Measurements from ENCODE around the gene WAPL. TPM values are rescaled to one million over a fixed set of nuclear protein-coding genes. Genes with fewer than 3 reads are reported as not detected.
A peak's percentile ranks its signal among the peaks of the same experiment; 100 is the strongest.

WAPL gene
- total and polyA plus RNA-seq, 9 of the 15 experiments (the other 6 are each of a cell fraction or from before 2014, with no cell fraction given) = 14.3 to 36.4 (median 25.3) TPM

- no peak for TF ChIP-seq ASH1L (IDR thresholded peaks at IDR 0.05; ENCODE audit: borderline replicate concordance, low read depth, partially characterized antibody)
- no peak for TF ChIP-seq BCL6 (CRISPR knock-in tag; IDR thresholded peaks at IDR 0.05)
- no peak for TF ChIP-seq HMBOX1 (IDR thresholded peaks at IDR 0.05)
- no peak for TF ChIP-seq ZNF696 (CRISPR knock-in tag; conservative IDR thresholded peaks at IDR 0.05)
- TF ChIP-seq ZBTB40 (IDR thresholded peaks at IDR 0.05) = peak; percentile 44; the same call in 1 of the 2 replicates
- no peak for TF ChIP-seq ZBTB40 (CRISPR knock-in tag; IDR thresholded peaks at IDR 0.05)
- TF ChIP-seq ZBTB2 (IDR thresholded peaks at IDR 0.05) = no peak
- no peak for TF ChIP-seq TCF7 (IDR thresholded peaks at IDR 0.05; ENCODE audit: borderline replicate concordance)
- TF ChIP-seq CUX1 (CRISPR knock-in tag; IDR thresholded peaks at IDR 0.05) = no peak
- no peak for TF ChIP-seq SLC30A9 (CRISPR knock-in tag; IDR thresholded peaks at IDR 0.05)
Observed at GRCh38 chr10:86521678-86522509, at the start of gene WAPL (continued).

Data from K562 (cell line).